GM23248 (cell line): Measurements from ENCODE around the gene REV3L.

Experiments used
- EZH2 ChIP-seq: fragments of 200-600 bp; sonication (generic); IDR thresholded peaks from 2 replicates; pipeline ENCODE4 v1.6.1; 2018; ENCODE audit warnings: antibody characterized with exemption, mild to moderate bottlenecking; ENCODE audit not compliant: insufficient read depth, poor library complexity, severe bottlenecking
- EZH2phosphoT487 ChIP-seq: fragments of 200-600 bp; sonication (generic); IDR thresholded peaks from 2 replicates; pipeline ENCODE4 v1.6.1; 2018; ENCODE audit warnings: antibody characterized with exemption, moderate library complexity, mild to moderate bottlenecking, low read depth; ENCODE audit not compliant: insufficient read depth

DNA sequence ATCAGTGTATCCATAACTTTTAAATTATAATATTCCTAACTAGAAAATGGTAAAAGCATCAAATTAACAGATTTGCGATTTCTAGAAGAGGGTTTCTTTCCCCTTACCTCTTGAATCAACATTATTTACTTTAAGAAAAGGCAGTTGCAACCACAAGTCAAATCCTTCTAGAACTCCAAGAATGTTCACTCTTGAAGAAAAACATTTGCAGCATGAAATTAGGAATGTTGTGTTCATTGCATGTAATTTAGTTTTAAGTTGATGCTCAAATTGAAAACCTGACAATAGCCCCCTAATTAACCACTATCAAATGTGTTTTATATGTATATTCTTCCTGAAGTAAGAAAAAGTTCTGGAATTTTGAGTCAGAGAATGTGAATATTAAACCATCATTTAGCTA is 2.3 kb upstream of the REV3L start:
- TF ChIP-seq EZH2phosphoT487, result no peak
- TF ChIP-seq EZH2, result no peak
